ENCODE data around the gene REELD1. TPM values are rescaled to one million over a fixed set of nuclear protein-coding genes. Genes with fewer than 3 reads are reported as not detected.

The REELD1 gene
- polyA plus RNA-seq, 1 donor from 2014 or later: not detected

GRCh38 chr4:146247356-146247755, 33.0 kb downstream of the REELD1 start:
- Histone ChIP-seq H3K27me3 (ENCODE audit: insufficient read depth, low read depth, low read length) (no peaks in the 10 kb centered on the region), H4K20me1 (ENCODE audit: insufficient read depth) (no peaks in the 10 kb centered on the region), H3K79me2 (replicated peaks; ENCODE audit: insufficient read depth, low read length) (no peaks in the 10 kb centered on the region), H3K27ac (ENCODE audit: low read length) (no peak overlapping the region), H3F3A (ENCODE audit: insufficient read depth, low read length, poor library complexity, severe bottlenecking) (no peaks in the 10 kb centered on the region), H3K4me2 (ENCODE audit: low read length) (no peak overlapping the region), H3K4me3 (ENCODE audit: low read length) (no peak overlapping the region), H2AFZ (ENCODE audit: low read depth, low read length) (no peak overlapping the region), H3K9me2 (ENCODE audit: insufficient read depth, low read length) (no peaks in the 10 kb centered on the region), H3K36me3 (ENCODE audit: insufficient read depth, low read length) (no peaks in the 10 kb centered on the region), H3K9me3 (ENCODE audit: low read length) (no peaks in the 10 kb centered on the region), H3K9ac (ENCODE audit: low read length) (no peak overlapping the region)
- no peak for TF ChIP-seq TAF1 (IDR thresholded peaks at IDR 0.05; ENCODE audit: low read depth)
- TF ChIP-seq RAD21 (conservative IDR thresholded peaks at IDR 0.05): no peak
- no peak for TF ChIP-seq POLR2AphosphoS5 (IDR thresholded peaks at IDR 0.05)
- TF ChIP-seq, protein P1, sequence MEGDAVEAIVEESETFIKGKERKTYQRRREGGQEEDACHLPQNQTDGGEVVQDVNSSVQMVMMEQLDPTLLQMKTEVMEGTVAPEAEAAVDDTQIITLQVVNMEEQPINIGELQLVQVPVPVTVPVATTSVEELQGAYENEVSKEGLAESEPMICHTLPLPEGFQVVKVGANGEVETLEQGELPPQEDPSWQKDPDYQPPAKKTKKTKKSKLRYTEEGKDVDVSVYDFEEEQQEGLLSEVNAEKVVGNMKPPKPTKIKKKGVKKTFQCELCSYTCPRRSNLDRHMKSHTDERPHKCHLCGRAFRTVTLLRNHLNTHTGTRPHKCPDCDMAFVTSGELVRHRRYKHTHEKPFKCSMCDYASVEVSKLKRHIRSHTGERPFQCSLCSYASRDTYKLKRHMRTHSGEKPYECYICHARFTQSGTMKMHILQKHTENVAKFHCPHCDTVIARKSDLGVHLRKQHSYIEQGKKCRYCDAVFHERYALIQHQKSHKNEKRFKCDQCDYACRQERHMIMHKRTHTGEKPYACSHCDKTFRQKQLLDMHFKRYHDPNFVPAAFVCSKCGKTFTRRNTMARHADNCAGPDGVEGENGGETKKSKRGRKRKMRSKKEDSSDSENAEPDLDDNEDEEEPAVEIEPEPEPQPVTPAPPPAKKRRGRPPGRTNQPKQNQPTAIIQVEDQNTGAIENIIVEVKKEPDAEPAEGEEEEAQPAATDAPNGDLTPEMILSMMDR (IDR thresholded peaks at IDR 0.05; ENCODE audit: poor library complexity, severe bottlenecking): no peak
- TF ChIP-seq EZH2 (IDR thresholded peaks at IDR 0.05; ENCODE audit: borderline replicate concordance, insufficient read depth, low read length, poor library complexity, severe bottlenecking): no peak
- TF ChIP-seq REST (IDR thresholded peaks at IDR 0.05; ENCODE audit: borderline replicate concordance): no peak
- TF ChIP-seq EP300 (conservative IDR thresholded peaks at IDR 0.05; ENCODE audit: poor library complexity, severe bottlenecking): no peak
- TF ChIP-seq MXI1 (conservative IDR thresholded peaks at IDR 0.05; ENCODE audit: poor library complexity, severe bottlenecking): no peak
- no peak for TF ChIP-seq SMC3 (conservative IDR thresholded peaks at IDR 0.05; ENCODE audit: poor library complexity)

GRCh38 chr4:146252969-146253611, 38.8 kb downstream of the REELD1 start:
- H3F3A ChIP-seq (ENCODE audit: insufficient read depth, low read length, poor library complexity, severe bottlenecking): no peaks in the 10 kb centered on the region
- H3K36me3 ChIP-seq (ENCODE audit: insufficient read depth, low read length): no peaks in the 10 kb centered on the region
- H4K20me1 ChIP-seq (ENCODE audit: insufficient read depth): no peaks in the 10 kb centered on the region
- H3K4me3 ChIP-seq (ENCODE audit: low read length): no peak overlapping the region
- H3K9me2 ChIP-seq (ENCODE audit: insufficient read depth, low read length): no peaks in the 10 kb centered on the region
- H3K9me3 ChIP-seq (ENCODE audit: low read length): no peaks in the 10 kb centered on the region
- no peaks in the 10 kb centered on the region for H3K79me2 ChIP-seq (replicated peaks; ENCODE audit: insufficient read depth, low read length)
- TF ChIP-seq SMC3 (conservative IDR thresholded peaks at IDR 0.05; ENCODE audit: poor library complexity): no peak
- TF ChIP-seq MXI1 (conservative IDR thresholded peaks at IDR 0.05; ENCODE audit: poor library complexity, severe bottlenecking): no peak
- TF ChIP-seq TAF1 (IDR thresholded peaks at IDR 0.05; ENCODE audit: low read depth): no peak
- H3K9ac ChIP-seq (ENCODE audit: low read length): no peak overlapping the region
- no peak overlapping the region for H2AFZ ChIP-seq (ENCODE audit: low read depth, low read length)
- no peak overlapping the region for H3K4me2 ChIP-seq (ENCODE audit: low read length)
- no peak overlapping the region for H3K27ac ChIP-seq (ENCODE audit: low read length)
- no peaks in the 10 kb centered on the region for H3K27me3 ChIP-seq (ENCODE audit: insufficient read depth, low read depth, low read length)
